Activated CD4-positive, alpha-beta T cell treated with anti-CD3 and anti-CD28 coated beads, Interleukin-2, amount 10 ng/mL, durations not matched to agents 24 days and 14 days (primary cell): ENCODE results near the gene NSUN5. TPM values are rescaled to one million over a fixed set of nuclear protein-coding genes. Genes with fewer than 3 reads are reported as not detected.
"Not testable (repeated sequence)": the region's sequence is repeated elsewhere in the genome, so short reads cannot be mapped to it uniquely, and the experiment has no call there.

Experiments
- DNase-seq: peaks from one replicate; pipeline ENCODE4 v3.0.0; 2022
- H3K27ac Mint-ChIP-seq: one replicate; pipeline ENCODE4 v1.8.0; 2022; ENCODE audit warnings: mild to moderate bottlenecking, mixed read lengths
- H3K27me3 Mint-ChIP-seq: one replicate; pipeline ENCODE4 v1.8.0; 2022; ENCODE audit warnings: mixed read lengths
- H3K36me3 Mint-ChIP-seq: one replicate; pipeline ENCODE4 v1.8.0; 2022; ENCODE audit warnings: low read depth, mild to moderate bottlenecking, mixed read lengths
- H3K4me1 Mint-ChIP-seq: one replicate; pipeline ENCODE4 v1.8.0; 2021; ENCODE audit warnings: mixed read lengths
- H3K4me3 Mint-ChIP-seq: one replicate; pipeline ENCODE4 v1.8.0; 2022; ENCODE audit warnings: mild to moderate bottlenecking, moderate library complexity, mixed read lengths
- H3K9me3 Mint-ChIP-seq: one replicate; pipeline ENCODE4 v1.8.0; 2021; ENCODE audit warnings: mixed read lengths
- intact Hi-C: fragments of 100-400 bp; cut with micrococcal nuclease; formaldehyde crosslinking; loops from one replicate; pipeline ENCODE4 v1.15.1; 2023
- total RNA-seq: library from RNA; stranded (reverse); gene quantifications from 2 replicates; pipeline ENCODE4 v1.2.3, GENCODE V29; 2022

Gene NSUN5
- total RNA-seq, 1 donor from 2014 or later, result 72.5 TPM

- intact Hi-C loops, result no loop called here
- Mint-ChIP-seq H3K9me3 (no peaks in the 10 kb centered on the region), H3K27me3 (peaks cover 4% of the 10 kb centered on the region), H3K36me3 (no peaks in the 10 kb centered on the region), H3K4me1 (no peaks in the 10 kb centered on the region), H3K4me3 (no peak overlapping the region), H3K27ac (no peak overlapping the region)
- DNase-seq, result no peak
Observed at GRCh38 chr7:73340514-73340913, 31.9 kb upstream of the NSUN5 start.

- Mint-ChIP-seq H3K4me1 (no peaks in the 10 kb centered on the region), H3K9me3 (no peaks in the 10 kb centered on the region), H3K36me3 (no peaks in the 10 kb centered on the region), H3K27ac (no peak overlapping the region), H3K4me3 (no peak overlapping the region), H3K27me3 (peaks cover 4% of the 10 kb centered on the region)
- DNase-seq, result no peak
- intact Hi-C loops, result no loop called here
Observed at GRCh38 chr7:73338321-73338720, 29.7 kb upstream of the NSUN5 start.

- no peak overlapping the region for H3K27ac Mint-ChIP-seq
- peaks cover 5% of the 10 kb centered on the region for H3K27me3 Mint-ChIP-seq
- H3K4me1 Mint-ChIP-seq, result peaks cover 2% of the 10 kb centered on the region
- H3K36me3 Mint-ChIP-seq, result no peaks in the 10 kb centered on the region
- H3K9me3 Mint-ChIP-seq, result no peaks in the 10 kb centered on the region
- DNase-seq, result no peak
- intact Hi-C loops, result no loop called here
- no peak overlapping the region for H3K4me3 Mint-ChIP-seq
Observed at GRCh38 chr7:73332447-73332846, 23.8 kb upstream of the NSUN5 start.

GRCh38 chr7:73330772-73331171 is 22.1 kb upstream of the NSUN5 start:
- no peak for DNase-seq
- no peak overlapping the region for H3K4me3 Mint-ChIP-seq
- H3K4me1 Mint-ChIP-seq, result peaks cover 2% of the 10 kb centered on the region
- no peaks in the 10 kb centered on the region for H3K36me3 Mint-ChIP-seq
- intact Hi-C loops, result no loop called here
- peaks cover 5% of the 10 kb centered on the region for H3K27me3 Mint-ChIP-seq
- H3K9me3 Mint-ChIP-seq, result no peaks in the 10 kb centered on the region
- H3K27ac Mint-ChIP-seq, result no peak overlapping the region

- no peak overlapping the region for H3K27ac Mint-ChIP-seq
- H3K9me3 Mint-ChIP-seq, result no peaks in the 10 kb centered on the region
- peaks cover 2% of the 10 kb centered on the region for H3K4me1 Mint-ChIP-seq
- H3K36me3 Mint-ChIP-seq, result no peaks in the 10 kb centered on the region
- H3K4me3 Mint-ChIP-seq, result no peak overlapping the region
- peaks cover 5% of the 10 kb centered on the region for H3K27me3 Mint-ChIP-seq
- intact Hi-C loops, result no loop called here
- no peak for DNase-seq
Observed at GRCh38 chr7:73329861-73330581, 21.4 kb upstream of the NSUN5 start.

GRCh38 chr7:73328696-73329095 is 20.1 kb upstream of the NSUN5 start:
- intact Hi-C loops, result no loop called here
- Mint-ChIP-seq H3K4me1 (peaks cover 10% of the 10 kb centered on the region), H3K36me3 (no peaks in the 10 kb centered on the region), H3K9me3 (no peaks in the 10 kb centered on the region), H3K4me3 (no peak overlapping the region), H3K27me3 (peaks cover 5% of the 10 kb centered on the region), H3K27ac (no peak overlapping the region)
- no peak for DNase-seq

- peaks cover 11% of the 10 kb centered on the region for H3K4me1 Mint-ChIP-seq
- H3K27ac Mint-ChIP-seq, intact Hi-C loops, H3K36me3 Mint-ChIP-seq, H3K4me3 Mint-ChIP-seq, H3K9me3 Mint-ChIP-seq, DNase-seq, H3K27me3 Mint-ChIP-seq: not testable (repeated sequence)
Observed at GRCh38 chr7:73327922-73328321, 19.3 kb upstream of the NSUN5 start, which contains the start of the genes FKBP6 and TRIM50. TSS of gene FKBP6 (plus strand) at chr7:73328161. CDS start at chr7:73328429, 268 bp downstream. TSS of gene TRIM50 (minus strand) at chr7:73328082. CDS start at chr7:73324787, 3,295 bp downstream.

GRCh38 chr7:73327449-73327848 is 18.8 kb upstream of the NSUN5 start:
- not testable (repeated sequence) for H3K27me3 Mint-ChIP-seq

GRCh38 chr7:73325424-73325823 is 16.8 kb upstream of the NSUN5 start:
- H3K9me3 Mint-ChIP-seq, H3K27ac Mint-ChIP-seq, H3K27me3 Mint-ChIP-seq, H3K36me3 Mint-ChIP-seq, H3K4me3 Mint-ChIP-seq, DNase-seq: not testable (repeated sequence)
- intact Hi-C loops, result loop anchor here (2.0 kb wide), 1 partner anchor 125 kb away; no protein-coding TSS in a partner anchor
- H3K4me1 Mint-ChIP-seq, result peaks cover 10% of the 10 kb centered on the region

More at GRCh38 chr7:73327449-73327848, 18.8 kb upstream of the NSUN5 start:
- DNase-seq, H3K9me3 Mint-ChIP-seq, H3K36me3 Mint-ChIP-seq, H3K4me3 Mint-ChIP-seq, H3K27ac Mint-ChIP-seq, intact Hi-C loops: not testable (repeated sequence)
- peaks cover 11% of the 10 kb centered on the region for H3K4me1 Mint-ChIP-seq

GRCh38 chr7:73324081-73324845 is 15.6 kb upstream of the NSUN5 start:
- peak overlapping the region; percentile 73 for H3K4me3 Mint-ChIP-seq
- not testable (repeated sequence) for H3K36me3 Mint-ChIP-seq, H3K27me3 Mint-ChIP-seq, H3K27ac Mint-ChIP-seq, H3K9me3 Mint-ChIP-seq, H3K4me1 Mint-ChIP-seq
- intact Hi-C loops, result loop anchor here (2.0 kb wide), 1 partner anchor 127 kb away; no protein-coding TSS in a partner anchor
- peak; percentile 83 for DNase-seq

- intact Hi-C loops, result loop anchor here (2.0 kb wide), 1 partner anchor 127 kb away; no protein-coding TSS in a partner anchor
- peak overlapping the region; percentile 73 for H3K4me3 Mint-ChIP-seq
- H3K9me3 Mint-ChIP-seq, H3K27ac Mint-ChIP-seq, H3K36me3 Mint-ChIP-seq, DNase-seq, H3K4me1 Mint-ChIP-seq, H3K27me3 Mint-ChIP-seq: not testable (repeated sequence)
Observed at GRCh38 chr7:73323434-73324080, 14.9 kb upstream of the NSUN5 start.

GRCh38 chr7:73320009-73320408 is 11.4 kb upstream of the NSUN5 start:
- H3K4me3 Mint-ChIP-seq, H3K9me3 Mint-ChIP-seq, intact Hi-C loops, H3K27me3 Mint-ChIP-seq, H3K4me1 Mint-ChIP-seq, H3K27ac Mint-ChIP-seq, H3K36me3 Mint-ChIP-seq, DNase-seq: not testable (repeated sequence)

GRCh38 chr7:73319541-73319940 is 10.9 kb upstream of the NSUN5 start:
- intact Hi-C loops, H3K4me1 Mint-ChIP-seq, H3K9me3 Mint-ChIP-seq: not testable (repeated sequence)

More at GRCh38 chr7:73319541-73319940, 10.9 kb upstream of the NSUN5 start:
- not testable (repeated sequence) for DNase-seq, H3K27ac Mint-ChIP-seq, H3K36me3 Mint-ChIP-seq, H3K27me3 Mint-ChIP-seq, H3K4me3 Mint-ChIP-seq
